GM19463 (cell line): ENCODE measurements around the gene MRPS35.

ENCODE experiments used
- ATAC-seq: cut with Tn5 transposase; IDR thresholded peaks from one replicate; pipeline ENCODE4 v1.9.1; 2021; ENCODE audit warnings: mild to moderate bottlenecking, moderate library complexity; ENCODE audit not compliant: unreplicated experiment

MRPS35 gene

GRCh38 chr12:27710592-27711316 is at the start of gene MRPS35:
Gene MRPS35 (plus strand): TSS chr12:27710832. CDS start chr12:27710844, 12 bp downstream.
- ATAC-seq, result peak; percentile 96

- no peak for ATAC-seq
These were observed 44.9 kb upstream of the MRPS35 start for GRCh38 chr12:27665704-27666103.

GRCh38 chr12:27666510-27666909 is 44.1 kb upstream of the MRPS35 start:
- no peak for ATAC-seq

- no peak for ATAC-seq
These were observed 43.1 kb upstream of the MRPS35 start for GRCh38 chr12:27667540-27667939.

GRCh38 chr12:27672051-27672450 is 38.6 kb upstream of the MRPS35 start:
- ATAC-seq, result no peak

- no peak for ATAC-seq
These were observed 38.0 kb upstream of the MRPS35 start for GRCh38 chr12:27672643-27673042.

GRCh38 chr12:27673101-27673718 is 37.4 kb upstream of the MRPS35 start:
- no peak for ATAC-seq

- no peak for ATAC-seq
These were observed 35.6 kb upstream of the MRPS35 start for GRCh38 chr12:27674989-27675388.

- ATAC-seq, result no peak
These were observed 30.0 kb upstream of the MRPS35 start for GRCh38 chr12:27680619-27681018.

- ATAC-seq, result no peak
These were observed 28.1 kb upstream of the MRPS35 start for GRCh38 chr12:27682534-27682933.

GRCh38 chr12:27685274-27685673 is 25.4 kb upstream of the MRPS35 start:
- ATAC-seq, result no peak

- no peak for ATAC-seq
These were observed 24.5 kb upstream of the MRPS35 start for GRCh38 chr12:27686147-27686546.

- ATAC-seq, result no peak
These were observed 22.0 kb upstream of the MRPS35 start for GRCh38 chr12:27688671-27689070.

- ATAC-seq, result no peak
These were observed 21.0 kb upstream of the MRPS35 start for GRCh38 chr12:27689558-27690180.

GRCh38 chr12:27693403-27693802 is 17.2 kb upstream of the MRPS35 start:
- ATAC-seq, result no peak

GRCh38 chr12:27695556-27696292 is 14.9 kb upstream of the MRPS35 start:
- ATAC-seq, result no peak

GRCh38 chr12:27696293-27696652 is 14.4 kb upstream of the MRPS35 start, which contains the start of gene REP15:
Gene REP15 (plus strand): TSS chr12:27696447. CDS start chr12:27696563, 116 bp downstream.
- ATAC-seq, result no peak

GRCh38 chr12:27696864-27697564 is 13.6 kb upstream of the MRPS35 start:
- ATAC-seq, result no peak

GRCh38 chr12:27703720-27704452 is 6.7 kb upstream of the MRPS35 start:
- ATAC-seq, result peak; percentile 94

GRCh38 chr12:27705263-27705662 is 5.4 kb upstream of the MRPS35 start:
- ATAC-seq, result no peak
